Ishikawa (cell line): Measurements from ENCODE around the gene IP6K3.

ENCODE experiments used
- CEBPB ChIP-seq: IDR thresholded peaks from 2 replicates; pipeline ENCODE4 v1.6.1; 2012
- CREB1 ChIP-seq: IDR thresholded peaks from 2 replicates; pipeline ENCODE4 v1.6.1; 2012; ENCODE audit warnings: low read depth
- EP300 ChIP-seq: IDR thresholded peaks from 2 replicates; pipeline ENCODE4 v1.6.1; 2012; ENCODE audit warnings: borderline replicate concordance
- NFIC ChIP-seq: IDR thresholded peaks from 2 replicates; pipeline ENCODE4 v1.6.1; 2012
- RAD21 ChIP-seq: IDR thresholded peaks from 2 replicates; pipeline ENCODE4 v1.6.1; 2012; ENCODE audit warnings: low read depth
- REST ChIP-seq: IDR thresholded peaks from 2 replicates; pipeline ENCODE4 v1.6.1; 2012; ENCODE audit warnings: low read depth, mild to moderate bottlenecking
- TAF1 ChIP-seq: IDR thresholded peaks from 2 replicates; pipeline ENCODE4 v1.6.1; 2012; ENCODE audit warnings: low read depth, mild to moderate bottlenecking
- TEAD4 ChIP-seq: IDR thresholded peaks from 2 replicates; pipeline ENCODE4 v1.6.1; 2012
- YY1 ChIP-seq: IDR thresholded peaks from 2 replicates; pipeline ENCODE4 v1.6.1; 2012; ENCODE audit warnings: low read depth
- ZBTB7A ChIP-seq: IDR thresholded peaks from 2 replicates; pipeline ENCODE4 v1.6.1; 2012; ENCODE audit warnings: low read depth

- TF ChIP-seq ZBTB7A: no peak
- TF ChIP-seq NFIC: no peak
- no peak for TF ChIP-seq TEAD4
- TF ChIP-seq CREB1: no peak
- TF ChIP-seq EP300: no peak
- no peak for TF ChIP-seq TAF1
- TF ChIP-seq YY1: no peak
- no peak for TF ChIP-seq REST
- TF ChIP-seq RAD21: no peak
- no peak for TF ChIP-seq CEBPB
Observed at GRCh38 chr6:33728438-33728837, 18.3 kb downstream of the IP6K3 start.
